Neural cell (in vitro differentiated cells): ENCODE data around the gene GLI3. TPM values are rescaled to one million over a fixed set of nuclear protein-coding genes. Genes with fewer than 3 reads are reported as not detected.

Experiments
- H2AFZ ChIP-seq: fragments of 200-600, 300-800 bp; sonication (generic), shearing (Covaris generic); 2 replicates; pipeline ENCODE4 v1.6.0; 2014; ENCODE audit warnings: low read depth, mild to moderate bottlenecking, antibody characterized with exemption, low read length, moderate library complexity
- H3F3A ChIP-seq: fragments of 200-600 bp; shearing (Covaris generic); 2 replicates; pipeline ENCODE4 v1.6.1; 2016; ENCODE audit warnings: mild to moderate bottlenecking, moderate library complexity, mixed read lengths, antibody characterized with exemption, low read length; ENCODE audit not compliant: insufficient read depth, poor library complexity, severe bottlenecking
- H3K27ac ChIP-seq: fragments of 200-600, 300-800 bp; sonication (generic), shearing (Covaris generic); 2 replicates; pipeline ENCODE4 v1.5.1; 2014; ENCODE audit warnings: mild to moderate bottlenecking, low read length, moderate library complexity
- H3K27me3 ChIP-seq: fragments of 300-800, 200-600 bp; sonication (generic), shearing (Covaris generic); 2 replicates; pipeline ENCODE4 v1.6.0; 2014; ENCODE audit warnings: mild to moderate bottlenecking, low read depth, low read length, moderate library complexity; ENCODE audit not compliant: insufficient read depth
- H3K36me3 ChIP-seq: fragments of 300-800, 200-600 bp; sonication (generic), shearing (Covaris generic); 2 replicates; pipeline ENCODE4 v1.5.1; 2014; ENCODE audit warnings: mild to moderate bottlenecking, antibody characterized with exemption, low read length, moderate library complexity; ENCODE audit not compliant: insufficient read depth
- H3K4me2 ChIP-seq: fragments of 300-800, 200-600 bp; sonication (generic), shearing (Covaris generic); 2 replicates; pipeline ENCODE4 v1.6.0; 2014; ENCODE audit warnings: mild to moderate bottlenecking, low read length
- H3K4me3 ChIP-seq: fragments of 300-800, 200-600 bp; sonication (generic), shearing (Covaris generic); 2 replicates; pipeline ENCODE4 v1.5.1; 2014; ENCODE audit warnings: mild to moderate bottlenecking, low read length, moderate library complexity
- H3K79me2 ChIP-seq: fragments of 200-600 bp; shearing (Covaris generic); replicated peaks from 2 replicates; pipeline ENCODE4 v1.6.0; 2014; ENCODE audit warnings: mild to moderate bottlenecking, low read length, moderate library complexity; ENCODE audit not compliant: insufficient read depth
- H3K9ac ChIP-seq: fragments of 300-800, 200-600 bp; sonication (generic), shearing (Covaris generic); 2 replicates; pipeline ENCODE4 v1.6.1; 2016; ENCODE audit warnings: mild to moderate bottlenecking, low read length, mixed read lengths
- H3K9me2 ChIP-seq: fragments of 200-600 bp; shearing (Covaris generic); 2 replicates; pipeline ENCODE4 v1.6.1; 2016; ENCODE audit warnings: mild to moderate bottlenecking, low read length, mixed read lengths; ENCODE audit not compliant: insufficient read depth
- H3K9me3 ChIP-seq: fragments of 200-600, 300-800 bp; sonication (generic), shearing (Covaris generic); 2 replicates; pipeline ENCODE4 v1.6.1; 2016; ENCODE audit warnings: mild to moderate bottlenecking, mixed run types, low read length, moderate library complexity, mixed read lengths
- H4K20me1 ChIP-seq: fragments of 200-600 bp; shearing (Covaris generic); 2 replicates; pipeline ENCODE4 v1.6.1; 2016; ENCODE audit warnings: mild to moderate bottlenecking, mixed run types; ENCODE audit not compliant: insufficient read depth
- EP300 ChIP-seq: fragments of 450-650 bp; conservative IDR thresholded peaks from 2 replicates; pipeline ENCODE4 v1.6.1; 2014; ENCODE audit warnings: antibody characterized with exemption, mild to moderate bottlenecking, moderate library complexity; ENCODE audit not compliant: poor library complexity, severe bottlenecking
- EZH2 ChIP-seq: fragments of 200-600, 300-800 bp; shearing (Covaris generic), sonication (generic); IDR thresholded peaks from 2 replicates; pipeline ENCODE4 v1.6.1; 2014; ENCODE audit warnings: antibody characterized with exemption, low read length, borderline replicate concordance, mild to moderate bottlenecking; ENCODE audit not compliant: insufficient read depth, poor library complexity, severe bottlenecking
- MXI1 ChIP-seq: fragments of 450-650 bp; conservative IDR thresholded peaks from 2 replicates; pipeline ENCODE4 v1.6.1; 2014; ENCODE audit warnings: antibody characterized with exemption, mild to moderate bottlenecking; ENCODE audit not compliant: poor library complexity, severe bottlenecking
- POLR2AphosphoS5 ChIP-seq: IDR thresholded peaks from 2 replicates; pipeline ENCODE4 v1.6.1; 2012
- RAD21 ChIP-seq: fragments of 450-650 bp; conservative IDR thresholded peaks from 2 replicates; pipeline ENCODE4 v1.6.1; 2014; ENCODE audit warnings: antibody characterized with exemption, mild to moderate bottlenecking, moderate library complexity
- REST ChIP-seq: IDR thresholded peaks from 2 replicates; pipeline ENCODE4 v1.6.1; 2012; ENCODE audit warnings: borderline replicate concordance
- SMC3 ChIP-seq: fragments of 450-650 bp; conservative IDR thresholded peaks from 2 replicates; pipeline ENCODE4 v1.6.1; 2014; ENCODE audit warnings: antibody characterized with exemption, mild to moderate bottlenecking, moderate library complexity; ENCODE audit not compliant: poor library complexity
- TAF1 ChIP-seq: IDR thresholded peaks from 2 replicates; pipeline ENCODE4 v1.6.1; 2012; ENCODE audit warnings: low read depth
- polyA plus RNA-seq: library from polyadenylated mRNA; depleted of rRNA; stranded (reverse); fragments of >200 nt; gene quantifications from 2 replicates; pipeline ENCODE4 v1.2.3, GENCODE V29; 2014
- TF ChIP-seq, protein P1 (sequence below): fragments of 450-650 bp; IDR thresholded peaks from 2 replicates; pipeline ENCODE4 v1.5.1; 2014; ENCODE audit warnings: antibody characterized with exemption, mild to moderate bottlenecking, moderate library complexity; ENCODE audit not compliant: poor library complexity, severe bottlenecking

GLI3 gene
- polyA plus RNA-seq, 1 donor from 2014 or later: 0.19 TPM

DNA sequence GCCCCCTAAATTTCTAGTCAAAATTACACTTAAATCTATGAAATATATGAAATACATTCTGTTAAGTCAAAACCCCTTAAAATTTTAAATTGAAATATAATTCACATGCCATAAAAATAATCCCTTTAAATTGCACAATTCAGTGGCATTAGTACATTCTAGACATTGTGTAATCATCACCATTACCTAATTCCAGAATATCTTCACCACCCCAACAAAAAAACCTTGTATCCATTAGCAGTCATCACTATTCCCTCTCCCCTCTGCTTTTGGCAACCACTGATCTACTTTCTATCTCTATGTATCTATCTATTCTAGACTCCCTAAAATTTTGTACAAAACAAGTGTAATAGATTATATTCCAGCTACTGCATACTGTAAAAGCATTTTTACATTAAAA lies 261.2 kb downstream of the GLI3 start:
- Histone ChIP-seq H3K4me3 (no peak overlapping the region), H3K9me2 (no peaks in the 10 kb centered on the region), H3F3A (no peaks in the 10 kb centered on the region), H3K27me3 (no peaks in the 10 kb centered on the region), H3K36me3 (no peaks in the 10 kb centered on the region), H4K20me1 (no peaks in the 10 kb centered on the region), H3K9ac (no peak overlapping the region), H2AFZ (no peak overlapping the region), H3K27ac (no peak overlapping the region), H3K4me2 (no peak overlapping the region), H3K9me3 (no peaks in the 10 kb centered on the region), H3K79me2 (peaks cover 5% of the 10 kb centered on the region)
- TF ChIP-seq, protein P1, sequence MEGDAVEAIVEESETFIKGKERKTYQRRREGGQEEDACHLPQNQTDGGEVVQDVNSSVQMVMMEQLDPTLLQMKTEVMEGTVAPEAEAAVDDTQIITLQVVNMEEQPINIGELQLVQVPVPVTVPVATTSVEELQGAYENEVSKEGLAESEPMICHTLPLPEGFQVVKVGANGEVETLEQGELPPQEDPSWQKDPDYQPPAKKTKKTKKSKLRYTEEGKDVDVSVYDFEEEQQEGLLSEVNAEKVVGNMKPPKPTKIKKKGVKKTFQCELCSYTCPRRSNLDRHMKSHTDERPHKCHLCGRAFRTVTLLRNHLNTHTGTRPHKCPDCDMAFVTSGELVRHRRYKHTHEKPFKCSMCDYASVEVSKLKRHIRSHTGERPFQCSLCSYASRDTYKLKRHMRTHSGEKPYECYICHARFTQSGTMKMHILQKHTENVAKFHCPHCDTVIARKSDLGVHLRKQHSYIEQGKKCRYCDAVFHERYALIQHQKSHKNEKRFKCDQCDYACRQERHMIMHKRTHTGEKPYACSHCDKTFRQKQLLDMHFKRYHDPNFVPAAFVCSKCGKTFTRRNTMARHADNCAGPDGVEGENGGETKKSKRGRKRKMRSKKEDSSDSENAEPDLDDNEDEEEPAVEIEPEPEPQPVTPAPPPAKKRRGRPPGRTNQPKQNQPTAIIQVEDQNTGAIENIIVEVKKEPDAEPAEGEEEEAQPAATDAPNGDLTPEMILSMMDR: no peak
- no peak for TF ChIP-seq TAF1
- TF ChIP-seq EZH2: no peak
- TF ChIP-seq REST: no peak

DNA sequence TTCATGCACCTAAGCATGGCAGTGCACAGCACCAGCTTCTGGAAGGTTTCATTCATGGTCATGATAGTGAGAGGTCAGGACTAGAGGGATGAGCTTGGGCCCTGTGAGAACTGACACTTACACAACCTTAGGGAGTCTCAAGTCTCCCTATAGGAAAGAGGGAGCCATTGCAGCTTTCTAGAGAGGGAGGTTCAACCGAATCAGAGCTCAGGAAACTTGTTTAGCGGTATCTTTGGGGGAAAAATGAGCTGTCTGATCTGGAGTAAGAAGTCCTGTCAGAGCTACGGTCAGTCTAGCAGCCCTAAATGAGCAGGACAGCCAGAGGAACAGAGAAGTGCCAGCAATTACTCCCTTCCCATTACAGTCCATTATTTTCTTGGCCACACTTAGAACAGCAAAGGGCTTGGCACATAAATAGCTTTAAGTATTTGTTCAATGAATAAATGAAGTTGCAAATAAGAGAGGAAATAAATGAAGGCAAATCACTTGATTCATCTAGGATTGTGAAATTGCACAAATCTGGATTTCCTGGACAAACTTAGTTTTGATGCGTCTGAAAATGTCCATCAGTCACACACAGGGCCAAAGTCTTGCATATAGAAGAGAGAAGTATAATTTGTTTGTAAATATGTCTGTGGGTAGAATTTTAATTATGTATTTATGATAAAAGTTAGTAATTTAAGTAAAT lies 262.0 kb downstream of the GLI3 start:
- no peak for TF ChIP-seq EZH2
- TF ChIP-seq MXI1: no peak
- TF ChIP-seq RAD21: no peak
- no peak for TF ChIP-seq EP300
- TF ChIP-seq TAF1: no peak
- TF ChIP-seq, protein P1: no peak
- TF ChIP-seq SMC3: no peak
- no peak for TF ChIP-seq POLR2AphosphoS5
- no peak for TF ChIP-seq REST
- H3K9me2 ChIP-seq: no peaks in the 10 kb centered on the region
- no peaks in the 10 kb centered on the region for H3F3A ChIP-seq
- no peaks in the 10 kb centered on the region for H3K27me3 ChIP-seq
- no peaks in the 10 kb centered on the region for H3K36me3 ChIP-seq
- no peaks in the 10 kb centered on the region for H3K9me3 ChIP-seq
- no peak overlapping the region for H3K27ac ChIP-seq
- no peak overlapping the region for H3K4me2 ChIP-seq
- H3K79me2 ChIP-seq: peaks cover 5% of the 10 kb centered on the region
- H3K4me3 ChIP-seq: no peak overlapping the region
- no peaks in the 10 kb centered on the region for H4K20me1 ChIP-seq
- no peak overlapping the region for H3K9ac ChIP-seq
- H2AFZ ChIP-seq: no peak overlapping the region
